Peyer's patch (tissue), 4 donors: ENCODE data around the gene AKAP6. TPM values are rescaled to one million over a fixed set of nuclear protein-coding genes. Genes with fewer than 3 reads are reported as not detected.

ENCODE experiments used
- DNase-seq, 3 donors: peaks; one replicate each; pipeline ENCODE4 v3.0.0-alpha.2; 2017 to 2019
- H3K27ac ChIP-seq, 4 donors: fragments of 200-600 bp; sonication (generic); one replicate each; pipeline ENCODE4 v1.5.1; 2016 to 2019
- H3K27me3 ChIP-seq, 2 donors: fragments of 200-600 bp; sonication (generic); one replicate each; pipeline ENCODE4 v1.5.1; 2019
- H3K36me3 ChIP-seq, 3 donors: fragments of 200-600 bp; sonication (generic); one replicate each; pipeline ENCODE4 v1.5.1; 2016 to 2019
- H3K4me1 ChIP-seq, 4 donors: fragments of 200-600 bp; sonication (generic); one replicate each; pipeline ENCODE4 v1.5.1; 2016 to 2019
- H3K4me3 ChIP-seq, 4 donors: fragments of 200-600 bp; sonication (generic); 1 replicate in 3 of 4; 2 replicates in 1 of 4; pipeline ENCODE4 v1.5.1; 2016 to 2019; ENCODE audit warnings: mild to moderate bottlenecking in 1 of 4
- H3K9me3 ChIP-seq, 4 donors: fragments of 200-600 bp; sonication (generic); one replicate each; pipeline ENCODE4 v1.5.1; 2016 to 2019; ENCODE audit warnings: mild to moderate bottlenecking in 1 of 4
- CTCF ChIP-seq, 6 experiments: fragments of 450-650 bp in 4 of 6; fragments of 200-600 bp in 2 of 6; sonication (generic) in 1 of 6; IDR thresholded peaks; one replicate each; pipeline ENCODE4 v1.5.1; 2017 to 2019; ENCODE audit warnings: antibody characterized with exemption in 6 of 6, mild to moderate bottlenecking in 3 of 6, moderate library complexity in 1 of 6
- POLR2A ChIP-seq, 2 donors: fragments of 450-650 bp; IDR thresholded peaks; one replicate each; pipeline ENCODE4 v1.5.1; 2017; ENCODE audit warnings: antibody characterized with exemption in 2 of 2, mild to moderate bottlenecking in 2 of 2, moderate library complexity in 2 of 2
- total RNA-seq, 4 donors: library from RNA; depleted of rRNA; stranded (reverse); fragments of >200 nt; gene quantifications; one replicate each; pipeline ENCODE4 v1.1.0, GENCODE V29; 2016

AKAP6 gene
- total RNA-seq, 4 donors from 2014 or later, result 7.6 to 21.5 (median 12.2) TPM

DNA sequence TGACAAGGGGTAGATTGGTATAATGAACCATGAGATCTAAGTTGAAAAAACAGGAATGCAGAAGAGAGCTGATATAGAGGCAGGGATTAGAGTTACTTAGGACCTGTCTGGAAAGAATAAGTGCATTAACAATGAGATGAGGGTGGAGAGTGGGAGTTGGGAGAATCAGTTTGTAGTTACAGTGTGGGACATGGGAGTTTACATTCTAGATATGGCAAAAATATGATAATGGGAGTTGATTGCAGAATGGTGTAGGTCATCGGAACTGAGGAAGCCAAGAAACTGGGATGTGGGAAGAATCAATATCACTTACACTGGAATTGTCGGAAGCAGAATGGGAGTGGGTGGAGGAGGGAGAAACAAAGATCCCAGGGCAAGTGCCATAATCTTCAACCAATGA is 308.5 kb downstream of the AKAP6 start:
- Histone ChIP-seq H3K27ac (no peak overlapping the region), H3K27me3 (no peaks in the 10 kb centered on the region), H3K9me3 (no peaks in the 10 kb centered on the region), H3K4me1 (no peaks in the 10 kb centered on the region), H3K4me3 (no peak overlapping the region), H3K36me3 (no peaks in the 10 kb centered on the region)
- TF ChIP-seq CTCF (IDR thresholded peaks at IDR 0.05), result no peak
- TF ChIP-seq POLR2A (IDR thresholded peaks at IDR 0.05), result no peak
- no peak for DNase-seq

DNA sequence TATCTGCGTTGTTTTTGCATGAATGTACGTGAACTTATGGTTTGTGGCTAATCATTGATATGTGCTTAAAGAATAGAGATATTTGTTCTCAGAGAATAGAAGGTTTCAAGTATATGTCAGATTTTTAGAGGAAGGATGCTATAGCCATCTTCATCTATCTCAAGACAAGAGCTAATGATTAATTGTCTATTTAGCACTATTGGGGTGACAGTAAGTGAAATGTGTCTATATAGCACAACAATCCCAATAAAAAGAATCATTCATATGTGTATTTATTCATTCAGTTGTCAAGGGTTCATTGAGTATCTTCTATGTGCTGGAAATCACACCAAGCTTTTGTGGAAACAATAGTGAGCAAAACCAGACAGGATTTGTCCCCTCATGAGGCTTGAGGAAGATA is 310.1 kb downstream of the AKAP6 start:
- no peaks in the 10 kb centered on the region for H3K4me1 ChIP-seq
- no peaks in the 10 kb centered on the region for H3K27me3 ChIP-seq
- no peaks in the 10 kb centered on the region for H3K9me3 ChIP-seq
- no peak for TF ChIP-seq POLR2A (IDR thresholded peaks at IDR 0.05)
- no peak for TF ChIP-seq CTCF (IDR thresholded peaks at IDR 0.05)
- H3K4me3 ChIP-seq, result no peak overlapping the region
- H3K36me3 ChIP-seq, result no peaks in the 10 kb centered on the region
- no peak for DNase-seq
- H3K27ac ChIP-seq, result no peak overlapping the region

DNA sequence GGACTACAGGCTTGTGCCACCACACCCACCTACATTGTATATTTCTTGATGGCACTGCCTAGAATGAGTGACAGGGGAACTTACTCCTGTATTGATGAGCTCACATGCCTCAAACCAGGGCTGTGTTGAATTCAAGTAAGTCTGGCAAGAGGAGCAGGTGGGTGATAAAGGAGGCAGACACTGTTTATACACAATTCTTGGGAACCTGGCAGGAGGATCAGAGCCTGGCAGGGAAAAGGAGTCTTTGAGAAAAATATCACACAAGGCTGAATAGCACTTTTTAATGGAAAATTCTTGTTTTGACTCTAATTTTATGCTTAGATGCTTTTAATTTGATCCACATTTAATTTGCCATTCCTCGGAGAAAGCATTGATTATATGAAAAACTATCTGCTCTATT is 316.5 kb downstream of the AKAP6 start:
- H3K9me3 ChIP-seq, result no peaks in the 10 kb centered on the region
- DNase-seq, result no peak
- H3K36me3 ChIP-seq, result no peaks in the 10 kb centered on the region
- no peak overlapping the region for H3K27ac ChIP-seq
- TF ChIP-seq POLR2A (IDR thresholded peaks at IDR 0.05) (no peak), CTCF (IDR thresholded peaks at IDR 0.05) (no peak)
- H3K27me3 ChIP-seq, result no peaks in the 10 kb centered on the region
- H3K4me3 ChIP-seq, result no peak overlapping the region
- H3K4me1 ChIP-seq, result no peaks in the 10 kb centered on the region

DNA sequence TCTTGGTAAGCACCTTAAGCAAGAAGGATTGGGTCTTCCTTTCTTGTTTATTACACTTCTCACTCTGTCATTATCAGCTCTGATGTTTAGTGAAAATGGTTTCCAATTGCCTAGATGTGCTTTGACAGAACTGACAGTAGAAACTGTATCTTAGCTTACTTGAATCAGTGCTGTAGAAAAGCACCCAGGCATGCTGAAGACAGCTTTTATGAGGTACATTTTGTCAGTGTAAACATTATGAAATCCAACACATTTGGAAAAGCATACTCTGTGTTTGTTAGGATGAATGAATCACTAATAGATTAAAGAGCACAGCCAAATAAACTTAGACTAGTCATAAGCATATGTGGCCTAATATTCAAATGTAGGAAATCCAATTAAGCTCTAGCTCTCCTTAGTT is 319.3 kb downstream of the AKAP6 start:
- no peak for DNase-seq
- no peak overlapping the region for H3K27ac ChIP-seq
- H3K36me3 ChIP-seq, result no peaks in the 10 kb centered on the region
- TF ChIP-seq POLR2A (IDR thresholded peaks at IDR 0.05), result no peak
- TF ChIP-seq CTCF (IDR thresholded peaks at IDR 0.05), result no peak
- no peaks in the 10 kb centered on the region for H3K27me3 ChIP-seq
- no peaks in the 10 kb centered on the region for H3K4me1 ChIP-seq
- H3K4me3 ChIP-seq, result no peak overlapping the region
- H3K9me3 ChIP-seq, result no peaks in the 10 kb centered on the region

- DNase-seq, result no peak
- Histone ChIP-seq H3K4me3 (no peak overlapping the region), H3K27ac (no peak overlapping the region), H3K27me3 (no peaks in the 10 kb centered on the region), H3K4me1 (no peaks in the 10 kb centered on the region), H3K9me3 (no peaks in the 10 kb centered on the region), H3K36me3 (no peaks in the 10 kb centered on the region)
- TF ChIP-seq POLR2A (IDR thresholded peaks at IDR 0.05) (no peak), CTCF (IDR thresholded peaks at IDR 0.05) (no peak)
These were observed 320.9 kb downstream of the AKAP6 start for GRCh38 chr14:32650030-32650429.

DNA sequence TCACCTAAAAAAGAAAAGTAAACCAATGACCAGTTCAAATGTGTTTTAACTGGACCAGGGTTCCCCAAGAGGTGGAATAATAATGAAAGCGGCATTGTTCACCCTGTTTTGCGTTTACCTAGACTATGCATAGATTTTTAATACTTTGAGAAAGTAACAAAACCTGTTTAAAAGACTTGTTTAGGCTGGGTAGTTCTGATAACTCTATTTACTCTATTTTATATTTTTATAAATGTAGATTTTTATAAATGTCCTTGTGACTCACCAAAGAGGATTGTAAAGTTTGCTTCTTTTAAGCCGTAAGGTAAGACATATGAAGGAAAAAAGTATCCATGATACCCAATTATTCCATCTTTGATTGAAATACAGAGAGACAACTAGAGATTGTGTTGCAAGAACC is 321.6 kb downstream of the AKAP6 start:
- H3K27ac ChIP-seq, result no peak overlapping the region
- no peaks in the 10 kb centered on the region for H3K4me1 ChIP-seq
- TF ChIP-seq CTCF (IDR thresholded peaks at IDR 0.05), result no peak
- TF ChIP-seq POLR2A (IDR thresholded peaks at IDR 0.05), result no peak
- H3K9me3 ChIP-seq, result no peaks in the 10 kb centered on the region
- no peak for DNase-seq
- H3K27me3 ChIP-seq, result no peaks in the 10 kb centered on the region
- no peak overlapping the region for H3K4me3 ChIP-seq
- no peaks in the 10 kb centered on the region for H3K36me3 ChIP-seq
